Fibroblast of the aortic adventitia (primary cell): ENCODE results near the gene SNRPB. TPM values are rescaled to one million over a fixed set of nuclear protein-coding genes. Genes with fewer than 3 reads are reported as not detected.

Experiments
- DNase-seq: peaks from one replicate; pipeline ENCODE4 v3.0.0-alpha.2; 2010; ENCODE audit warnings: low read depth
- H3K4me3 ChIP-seq: 2 replicates; pipeline ENCODE4 v1.5.1; 2011; ENCODE audit warnings: low read depth, mild to moderate bottlenecking, control low read depth, low read length, moderate library complexity
- total RNA-seq: library from RNA; depleted of rRNA; stranded (reverse); fragments of >200 nt; gene quantifications from 2 replicates; pipeline ENCODE4 v1.2.3, GENCODE V29; 2012; ENCODE audit warnings: low replicate concordance
- TF ChIP-seq, protein P1 (sequence below): IDR thresholded peaks from 2 replicates; pipeline ENCODE4 v1.5.1; 2011; ENCODE audit warnings: mild to moderate bottlenecking, low read length, control low read depth, inconsistent platforms; ENCODE audit not compliant: insufficient read depth

SNRPB gene
- total RNA-seq, 1 donor: 86.5 TPM

DNA sequence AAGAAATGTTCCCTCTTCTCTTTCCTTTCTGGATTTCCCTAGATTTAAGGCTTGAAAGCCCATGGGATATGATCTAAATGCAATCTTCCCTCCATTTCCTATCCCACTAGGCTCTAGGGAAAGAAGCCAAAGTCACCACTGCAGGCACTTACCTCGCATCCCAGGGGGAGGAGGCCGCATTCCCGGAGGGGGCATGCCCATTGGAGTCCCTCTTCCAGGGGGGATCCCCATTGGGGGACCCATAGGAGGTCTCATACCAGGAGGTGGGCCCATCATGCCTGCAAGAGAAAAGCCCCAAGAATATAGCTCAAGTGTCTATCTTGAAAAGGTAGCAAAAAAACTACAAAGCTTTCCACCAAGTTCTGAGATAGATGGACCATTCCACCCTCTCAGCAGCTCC is 8.1 kb downstream of the SNRPB start:
- TF ChIP-seq, protein P1, sequence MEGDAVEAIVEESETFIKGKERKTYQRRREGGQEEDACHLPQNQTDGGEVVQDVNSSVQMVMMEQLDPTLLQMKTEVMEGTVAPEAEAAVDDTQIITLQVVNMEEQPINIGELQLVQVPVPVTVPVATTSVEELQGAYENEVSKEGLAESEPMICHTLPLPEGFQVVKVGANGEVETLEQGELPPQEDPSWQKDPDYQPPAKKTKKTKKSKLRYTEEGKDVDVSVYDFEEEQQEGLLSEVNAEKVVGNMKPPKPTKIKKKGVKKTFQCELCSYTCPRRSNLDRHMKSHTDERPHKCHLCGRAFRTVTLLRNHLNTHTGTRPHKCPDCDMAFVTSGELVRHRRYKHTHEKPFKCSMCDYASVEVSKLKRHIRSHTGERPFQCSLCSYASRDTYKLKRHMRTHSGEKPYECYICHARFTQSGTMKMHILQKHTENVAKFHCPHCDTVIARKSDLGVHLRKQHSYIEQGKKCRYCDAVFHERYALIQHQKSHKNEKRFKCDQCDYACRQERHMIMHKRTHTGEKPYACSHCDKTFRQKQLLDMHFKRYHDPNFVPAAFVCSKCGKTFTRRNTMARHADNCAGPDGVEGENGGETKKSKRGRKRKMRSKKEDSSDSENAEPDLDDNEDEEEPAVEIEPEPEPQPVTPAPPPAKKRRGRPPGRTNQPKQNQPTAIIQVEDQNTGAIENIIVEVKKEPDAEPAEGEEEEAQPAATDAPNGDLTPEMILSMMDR: no peak
- no peak for DNase-seq
- no peak overlapping the region for H3K4me3 ChIP-seq

DNA sequence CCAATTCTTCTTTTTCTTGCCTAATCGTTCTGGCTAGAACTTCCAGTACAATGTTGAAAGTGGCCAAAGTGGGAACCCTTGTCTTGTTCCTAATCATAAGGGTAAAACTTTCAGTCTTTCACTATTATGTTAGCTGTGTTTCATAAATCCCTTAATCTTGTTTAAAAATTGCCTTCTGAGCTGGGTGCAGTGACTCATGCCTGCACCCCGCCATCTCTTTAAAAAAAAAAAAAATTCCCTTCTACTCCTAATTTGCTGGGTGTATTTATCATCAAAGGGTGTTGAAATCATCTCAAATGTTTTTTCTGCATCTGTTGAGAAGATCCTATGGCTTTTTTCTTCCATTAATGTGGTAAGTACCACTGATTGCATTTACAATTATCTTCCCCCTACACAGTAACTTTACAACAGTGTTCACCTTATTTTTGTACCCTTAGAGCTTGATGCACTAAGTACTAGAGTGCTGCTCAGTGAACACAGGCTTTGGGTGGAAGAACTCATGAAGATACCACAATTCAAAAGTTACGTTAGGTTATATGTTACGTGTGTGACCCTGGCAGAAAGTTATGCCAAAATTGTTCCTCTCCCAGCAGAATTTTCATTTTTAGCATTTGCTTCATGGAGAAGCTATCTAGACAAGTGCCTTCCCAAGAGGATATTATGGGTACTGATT is 9.7 kb downstream of the SNRPB start:
- H3K4me3 ChIP-seq: no peak overlapping the region
- DNase-seq: no peak
- TF ChIP-seq, protein P1: no peak

DNA sequence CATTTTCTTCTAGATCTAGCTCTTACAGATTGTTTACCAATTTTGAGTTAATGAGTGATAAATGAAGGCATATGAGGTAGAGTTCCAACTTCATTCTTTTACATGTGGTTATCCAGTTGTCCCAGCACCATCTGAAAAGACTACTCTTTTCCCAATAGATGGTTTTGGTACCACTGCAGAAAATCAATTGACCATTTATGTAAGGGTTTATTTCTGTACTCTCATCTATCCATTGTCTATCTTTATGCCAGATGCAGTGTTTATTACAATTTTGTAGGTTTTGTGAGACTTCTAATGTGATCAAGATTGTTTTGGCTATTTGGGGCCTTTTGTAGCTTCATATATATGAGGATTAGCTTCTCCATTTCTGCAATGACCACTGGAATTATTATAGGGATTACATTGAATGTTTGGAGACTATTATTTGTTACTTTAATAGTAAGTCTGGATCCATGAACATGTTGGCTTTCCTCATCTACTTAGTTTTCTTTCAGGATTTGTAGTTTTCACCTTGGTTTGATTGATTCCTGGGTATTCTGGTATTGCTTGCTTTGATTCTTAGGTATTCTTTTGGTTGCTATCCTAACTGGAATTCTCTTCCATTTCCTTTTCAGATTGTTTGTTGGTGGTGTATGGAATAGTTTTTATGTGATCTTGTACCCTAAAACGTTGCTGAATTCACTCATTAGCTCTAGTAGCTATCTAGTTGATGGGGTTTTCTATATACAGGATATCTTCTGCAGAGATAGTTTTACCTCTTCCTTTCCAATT is 10.4 kb downstream of the SNRPB start:
- no peak for DNase-seq
- TF ChIP-seq, protein P1: no peak
- H3K4me3 ChIP-seq: no peak overlapping the region

DNA sequence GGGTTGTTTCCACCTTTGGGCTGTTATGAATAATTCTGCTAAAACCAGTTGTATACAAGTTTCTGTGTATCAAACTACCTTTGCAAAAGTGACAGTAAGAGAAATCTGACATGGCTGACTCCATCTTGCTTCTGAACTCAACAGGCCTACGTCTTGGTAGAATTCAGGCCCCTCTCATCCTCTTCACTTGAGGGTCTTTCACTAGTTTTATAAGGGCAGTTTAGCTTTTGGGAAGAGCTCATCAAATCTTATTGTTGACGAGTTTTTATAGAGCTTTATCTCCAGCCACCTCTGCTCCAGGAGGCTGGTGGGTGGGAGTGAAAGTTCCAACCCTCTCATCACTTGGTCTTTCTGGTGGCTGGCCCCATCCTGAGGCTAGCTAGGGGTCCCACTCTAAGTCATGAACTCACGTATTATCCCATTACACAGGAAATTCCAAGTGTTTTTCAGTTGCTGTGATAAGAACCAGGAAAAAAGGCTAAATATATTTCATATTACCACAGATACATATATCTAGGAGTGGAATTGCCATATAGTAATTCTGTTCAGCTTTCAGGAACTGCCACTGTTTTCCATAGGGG is 11.6 kb downstream of the SNRPB start:
- TF ChIP-seq, protein P1: no peak
- no peak overlapping the region for H3K4me3 ChIP-seq
- DNase-seq: no peak

DNA sequence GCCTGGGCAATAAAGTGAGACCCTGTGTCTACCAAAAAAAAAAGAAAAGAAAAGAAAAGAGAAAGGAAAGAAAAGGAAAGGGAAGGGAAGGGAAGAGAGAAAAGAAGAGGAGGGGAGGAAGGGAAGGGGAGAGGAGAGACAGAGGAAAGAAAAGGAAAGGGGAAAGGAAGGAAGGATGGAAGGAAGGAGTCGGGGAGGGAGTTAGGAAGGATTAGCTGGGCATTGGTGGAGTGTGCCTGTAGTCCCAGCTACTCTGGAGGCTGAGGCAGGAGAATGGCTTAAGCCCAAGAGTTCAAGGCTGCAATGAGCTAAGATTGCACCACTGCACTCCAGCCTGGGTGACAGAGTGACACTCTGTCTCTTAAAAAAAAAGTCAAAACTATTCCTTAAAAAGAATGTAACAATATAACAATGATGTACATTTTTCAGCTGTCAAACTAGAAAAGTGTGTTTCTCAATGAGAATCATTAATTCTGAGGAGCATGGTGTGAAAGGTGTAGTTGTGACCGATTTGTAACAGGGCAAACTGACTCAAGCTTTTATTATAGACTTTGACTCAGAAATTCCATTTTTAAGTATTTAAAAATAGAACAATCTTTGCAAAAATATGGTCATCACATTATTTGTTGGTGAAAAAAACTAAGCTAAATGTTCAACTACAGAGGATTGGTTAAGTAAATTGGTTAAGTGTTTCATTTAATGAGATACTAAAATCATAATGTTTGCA is 14.7 kb downstream of the SNRPB start:
- no peak overlapping the region for H3K4me3 ChIP-seq
- DNase-seq: no peak
- TF ChIP-seq, protein P1: no peak

DNA sequence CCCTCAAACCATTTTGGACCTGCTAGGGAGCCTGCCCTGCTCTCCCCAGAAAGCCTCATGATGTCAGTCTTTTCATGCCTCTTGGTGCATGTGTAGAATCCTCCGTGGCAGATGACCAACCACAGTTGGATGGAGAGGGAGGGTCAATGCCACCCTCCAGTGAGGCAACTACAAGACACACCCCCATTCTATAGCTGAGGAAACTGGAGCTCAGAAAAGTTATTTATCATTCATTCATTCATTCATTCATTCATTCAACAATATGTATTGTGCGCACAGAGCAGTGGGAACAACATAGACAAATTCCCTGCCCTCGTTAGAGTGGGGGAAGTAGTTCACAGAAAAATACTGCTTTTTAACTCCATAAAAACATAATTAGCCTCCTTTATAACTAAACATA is 16.8 kb downstream of the SNRPB start:
- DNase-seq: no peak
- TF ChIP-seq, protein P1: no peak
- no peak overlapping the region for H3K4me3 ChIP-seq
